ENCODE data around the gene PLD6.

The PLD6 gene

DNA sequence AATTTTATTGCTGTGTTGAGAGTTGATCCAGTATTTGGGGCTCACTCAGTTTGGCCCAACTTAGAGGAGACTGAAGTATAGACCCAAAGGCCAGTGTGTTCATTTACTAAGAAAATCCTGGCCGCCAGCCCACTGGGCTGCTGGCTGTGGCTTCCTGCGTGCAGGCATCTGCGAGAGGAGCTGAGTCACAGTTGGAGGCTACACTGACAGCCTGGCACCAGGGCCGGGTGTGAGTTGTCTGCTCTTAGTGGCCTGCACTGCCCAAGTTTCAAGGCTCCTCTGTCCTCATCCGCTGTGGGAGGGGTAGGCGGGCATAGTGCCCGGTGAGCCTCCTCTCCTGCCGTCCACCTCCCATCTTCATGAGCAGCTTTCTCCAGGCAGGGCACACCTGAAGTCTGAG, 54.2 kb downstream of the PLD6 start:
- no peak for DNase-seq

DNA sequence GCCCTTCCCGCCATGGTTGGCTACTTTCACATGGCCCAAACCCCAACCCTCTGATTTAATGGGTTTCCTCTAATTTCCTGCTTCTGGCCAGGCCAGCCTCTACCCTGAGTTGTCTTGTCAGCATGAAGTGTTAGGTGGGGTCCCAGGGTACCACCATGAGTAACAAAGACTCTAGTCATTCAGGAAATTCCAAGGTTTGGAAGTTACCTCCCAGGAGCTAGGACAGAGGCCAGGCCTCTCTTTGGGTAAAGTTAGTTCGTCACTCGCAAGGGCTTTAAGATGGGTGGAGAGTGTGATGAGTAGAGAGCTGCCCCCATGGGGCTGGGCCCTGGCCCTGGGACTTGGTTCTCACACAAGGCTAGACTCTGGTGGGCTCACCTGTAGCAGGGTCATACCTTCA, 54.6 kb downstream of the PLD6 start:
- no peak for DNase-seq

DNA sequence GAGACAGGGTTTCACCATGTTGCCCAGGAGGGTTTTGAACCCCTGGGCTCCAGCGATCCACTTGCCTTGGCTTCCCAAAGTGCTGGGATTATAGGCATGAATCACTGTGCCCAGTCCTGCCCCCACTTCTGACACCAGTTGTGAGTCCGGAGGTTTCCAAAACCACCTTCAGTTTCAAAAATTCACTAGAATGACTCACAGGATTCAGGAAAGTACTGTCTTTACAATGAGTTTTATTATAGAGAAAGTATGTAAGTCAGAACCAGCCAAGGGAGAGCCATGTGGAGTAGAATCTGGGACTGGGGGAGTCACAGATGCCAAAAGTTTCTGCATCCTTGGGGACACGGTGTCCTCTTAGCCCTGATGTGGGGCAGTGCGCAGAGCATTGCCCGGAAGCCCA, 55.1 kb downstream of the PLD6 start:
- DNase-seq, result no peak
